Osteocyte (in vitro differentiated cells): ENCODE measurements around the gene GOLPH3. TPM values are rescaled to one million over a fixed set of nuclear protein-coding genes. Genes with fewer than 3 reads are reported as not detected.
"Not testable (repeated sequence)": the region's sequence is repeated elsewhere in the genome, so short reads cannot be mapped to it uniquely, and the experiment has no call there.

Experiments
- DNase-seq: peaks from one replicate; pipeline ENCODE4 v3.0.0; 2021; ENCODE audit warnings: mixed read lengths; ENCODE audit not compliant: unreplicated experiment; ENCODE audit errors: extremely low spot score
- H3K27ac Mint-ChIP-seq: one replicate; pipeline ENCODE4 v1.8.0; 2021; ENCODE audit warnings: mild to moderate bottlenecking, mixed read lengths; ENCODE audit not compliant: unreplicated experiment
- H3K27me3 Mint-ChIP-seq: one replicate; pipeline ENCODE4 v1.8.0; 2021; ENCODE audit warnings: mixed read lengths; ENCODE audit not compliant: unreplicated experiment
- H3K36me3 Mint-ChIP-seq: one replicate; pipeline ENCODE4 v1.8.0; 2021; ENCODE audit warnings: mixed read lengths; ENCODE audit not compliant: unreplicated experiment
- H3K4me1 Mint-ChIP-seq: one replicate; pipeline ENCODE4 v1.8.0; 2021; ENCODE audit warnings: mixed read lengths; ENCODE audit not compliant: unreplicated experiment
- H3K4me3 Mint-ChIP-seq: one replicate; pipeline ENCODE4 v1.8.0; 2021; ENCODE audit warnings: mild to moderate bottlenecking, moderate library complexity, mixed read lengths; ENCODE audit not compliant: unreplicated experiment
- H3K9me3 Mint-ChIP-seq: one replicate; pipeline ENCODE4 v1.8.0; 2021; ENCODE audit warnings: mixed read lengths; ENCODE audit not compliant: unreplicated experiment
- long read RNA-seq: library from polyadenylated mRNA; unstranded; transcript quantifications from one replicate; pipeline ENCODE4 v2.0.0, GENCODE V29; 2021
- total RNA-seq: library from RNA; stranded (reverse); gene quantifications from 2 replicates; pipeline ENCODE4 v1.2.1, GENCODE V29; 2021
- TF ChIP-seq, protein P1 (sequence below): fragments of 200-600 bp; sonication (generic); IDR thresholded peaks from 2 replicates; pipeline ENCODE4 v1.5.0; 2021; ENCODE audit warnings: antibody characterized with exemption, mild to moderate bottlenecking, moderate library complexity

Gene GOLPH3
- 91.2 and 94.9 TPM in 2 replicates for total RNA-seq
- long read RNA-seq, partial matches to known transcripts = 2 of 32 reads
- long read RNA-seq, other reads (novel, unspliced or antisense) = 28 of 32 reads

DNA sequence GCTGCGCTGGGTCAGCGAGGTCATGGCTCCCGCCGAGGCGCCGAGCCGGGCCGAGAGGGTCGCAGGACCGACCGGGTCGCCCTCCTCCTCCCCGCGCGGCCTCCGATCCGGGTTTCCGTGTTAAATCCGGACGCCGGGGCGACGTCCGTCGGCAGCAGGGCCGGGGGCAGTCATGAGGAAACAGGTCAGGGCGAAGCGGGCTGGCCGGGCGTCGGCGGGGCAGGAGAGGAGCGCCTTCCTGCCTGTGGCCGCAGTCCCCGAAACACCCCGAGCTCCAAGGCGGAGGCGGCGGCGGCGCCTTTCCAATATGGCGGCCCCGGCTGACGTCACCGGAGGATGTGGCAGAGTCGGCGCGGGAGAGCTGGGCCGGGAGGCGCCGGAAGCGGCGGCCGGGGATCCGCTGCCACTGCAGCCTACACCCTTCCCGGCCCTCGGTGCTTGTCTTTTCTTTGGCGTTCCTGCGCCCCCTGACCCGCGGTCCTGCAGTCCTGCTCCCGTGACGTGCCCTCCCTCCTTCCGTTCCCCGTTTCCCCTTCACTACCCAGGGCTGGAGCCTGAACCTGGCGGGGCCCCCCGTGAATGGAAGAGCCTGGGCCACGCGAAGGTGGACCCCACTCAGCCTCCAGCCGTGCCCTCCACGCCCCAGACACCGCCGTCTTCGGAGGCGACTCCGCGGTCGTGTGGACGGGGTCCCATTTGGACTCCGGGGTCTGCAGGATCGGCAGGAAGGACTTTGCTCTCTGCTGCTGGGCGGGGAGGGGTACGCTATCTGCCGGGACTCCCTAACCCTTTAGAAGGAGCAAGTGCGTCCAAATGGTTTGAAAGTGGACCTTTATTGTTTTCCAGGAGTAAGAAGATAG is at the start of gene GOLPH3:
GOLPH3 (minus strand) TSS at position 309 of the 860 bp plus-strand sequence; CDS start at position 24, 285 bp downstream.
- peaks cover 43% of the 10 kb centered on the region for H3K4me1 Mint-ChIP-seq
- H3K4me3 Mint-ChIP-seq = peak within 1 kb of the TSS; percentile 100
- TF ChIP-seq, protein P1, sequence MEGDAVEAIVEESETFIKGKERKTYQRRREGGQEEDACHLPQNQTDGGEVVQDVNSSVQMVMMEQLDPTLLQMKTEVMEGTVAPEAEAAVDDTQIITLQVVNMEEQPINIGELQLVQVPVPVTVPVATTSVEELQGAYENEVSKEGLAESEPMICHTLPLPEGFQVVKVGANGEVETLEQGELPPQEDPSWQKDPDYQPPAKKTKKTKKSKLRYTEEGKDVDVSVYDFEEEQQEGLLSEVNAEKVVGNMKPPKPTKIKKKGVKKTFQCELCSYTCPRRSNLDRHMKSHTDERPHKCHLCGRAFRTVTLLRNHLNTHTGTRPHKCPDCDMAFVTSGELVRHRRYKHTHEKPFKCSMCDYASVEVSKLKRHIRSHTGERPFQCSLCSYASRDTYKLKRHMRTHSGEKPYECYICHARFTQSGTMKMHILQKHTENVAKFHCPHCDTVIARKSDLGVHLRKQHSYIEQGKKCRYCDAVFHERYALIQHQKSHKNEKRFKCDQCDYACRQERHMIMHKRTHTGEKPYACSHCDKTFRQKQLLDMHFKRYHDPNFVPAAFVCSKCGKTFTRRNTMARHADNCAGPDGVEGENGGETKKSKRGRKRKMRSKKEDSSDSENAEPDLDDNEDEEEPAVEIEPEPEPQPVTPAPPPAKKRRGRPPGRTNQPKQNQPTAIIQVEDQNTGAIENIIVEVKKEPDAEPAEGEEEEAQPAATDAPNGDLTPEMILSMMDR = no peak
- no peaks in the 10 kb centered on the region for H3K9me3 Mint-ChIP-seq
- H3K27ac Mint-ChIP-seq = peak within 1 kb of the TSS; percentile 100
- peak; percentile 96 for DNase-seq
- H3K27me3 Mint-ChIP-seq = no peaks in the 10 kb centered on the region
- H3K36me3 Mint-ChIP-seq = peaks cover 19% of the 10 kb centered on the region

DNA sequence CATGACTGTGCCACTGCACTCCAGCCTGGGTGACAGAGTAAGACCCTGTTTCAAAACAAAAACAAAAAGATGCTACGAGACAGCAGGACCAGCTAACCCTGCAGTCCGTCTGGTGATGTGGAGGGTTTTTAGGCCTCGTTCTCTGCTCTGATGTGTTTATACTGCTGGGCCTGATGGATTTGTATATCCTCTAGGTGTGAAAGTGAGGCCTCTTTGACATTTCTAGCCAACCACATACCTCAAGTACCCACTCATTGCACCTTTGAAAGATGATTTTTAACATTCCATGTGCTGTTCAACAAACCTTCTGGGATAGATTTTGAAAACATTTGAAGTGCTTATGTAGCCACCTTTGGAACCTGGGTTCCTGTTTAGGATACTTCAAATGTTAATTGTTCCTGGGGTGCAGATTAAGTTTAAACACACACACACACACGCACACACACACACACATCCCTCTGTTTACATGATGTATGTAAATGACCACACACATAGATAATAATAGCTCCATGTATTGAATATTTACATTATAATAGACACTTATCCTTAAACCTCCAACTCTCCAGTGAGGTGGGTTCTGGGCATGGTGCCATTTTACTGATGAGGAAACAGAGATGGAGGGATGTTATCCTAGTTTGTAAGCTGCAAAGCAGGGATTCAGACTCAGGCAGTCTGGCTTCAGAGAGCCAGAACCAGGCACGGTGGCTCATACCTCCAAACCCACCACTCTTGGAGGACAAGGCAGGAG is 48.8 kb upstream of the GOLPH3 start:
- Mint-ChIP-seq H3K27ac (no peak overlapping the region), H3K9me3 (no peaks in the 10 kb centered on the region), H3K4me3 (no peak overlapping the region), H3K36me3 (peaks cover 2% of the 10 kb centered on the region), H3K4me1 (peaks cover 46% of the 10 kb centered on the region), H3K27me3 (no peaks in the 10 kb centered on the region)
- no peak for DNase-seq
- TF ChIP-seq, protein P1 = no peak

DNA sequence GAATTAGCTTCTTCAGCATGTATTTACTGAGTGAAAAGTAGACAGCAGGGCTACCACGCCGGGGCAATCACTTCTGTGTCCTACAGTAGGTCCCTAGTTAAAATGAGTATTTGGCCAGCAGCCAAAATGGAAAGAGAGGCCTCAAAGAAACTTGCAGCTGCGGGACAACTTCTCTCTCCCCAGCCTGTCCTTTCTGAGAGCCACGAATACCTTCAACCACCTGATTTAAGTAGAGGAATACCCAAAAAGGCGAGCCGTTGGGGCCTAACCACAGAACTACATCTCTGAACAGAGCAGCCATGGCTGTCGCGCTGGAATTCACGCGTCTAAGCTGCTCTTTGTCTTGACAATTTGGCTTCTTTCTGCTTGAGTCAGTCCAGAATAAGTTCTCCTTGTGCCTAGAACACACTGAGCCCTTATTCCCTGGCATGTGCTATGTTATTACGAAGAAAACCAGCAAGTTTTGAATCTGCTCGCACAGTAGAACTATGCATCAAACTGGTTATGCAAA is 43.8 kb upstream of the GOLPH3 start:
- no peak overlapping the region for H3K4me3 Mint-ChIP-seq
- TF ChIP-seq, protein P1 = no peak
- H3K36me3 Mint-ChIP-seq = no peaks in the 10 kb centered on the region
- no peaks in the 10 kb centered on the region for H3K27me3 Mint-ChIP-seq
- H3K4me1 Mint-ChIP-seq = peaks cover 16% of the 10 kb centered on the region
- DNase-seq = no peak
- no peaks in the 10 kb centered on the region for H3K9me3 Mint-ChIP-seq
- no peak overlapping the region for H3K27ac Mint-ChIP-seq

DNA sequence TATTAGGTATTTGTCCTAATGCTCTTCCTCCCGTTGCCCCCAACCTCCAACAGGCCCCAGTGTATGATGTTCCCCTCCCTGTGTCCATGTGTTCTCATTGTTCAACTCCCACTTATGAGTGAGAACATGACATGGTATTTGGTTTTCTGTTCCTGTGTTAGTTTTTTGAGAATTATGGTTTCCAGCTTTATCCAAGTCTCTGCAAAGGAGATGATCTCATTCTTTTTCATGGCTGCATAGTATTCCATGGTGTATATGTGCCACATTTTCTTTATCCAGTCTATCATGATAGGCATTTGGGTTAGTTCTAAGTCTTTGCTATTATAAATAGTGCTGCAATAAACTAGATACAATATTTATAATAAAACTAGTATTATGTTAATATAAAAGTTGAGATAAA is 40.2 kb upstream of the GOLPH3 start:
- H3K9me3 Mint-ChIP-seq, H3K27ac Mint-ChIP-seq, H3K36me3 Mint-ChIP-seq, DNase-seq, H3K27me3 Mint-ChIP-seq, H3K4me3 Mint-ChIP-seq: not testable (repeated sequence)
- H3K4me1 Mint-ChIP-seq = peaks cover 11% of the 10 kb centered on the region

DNA sequence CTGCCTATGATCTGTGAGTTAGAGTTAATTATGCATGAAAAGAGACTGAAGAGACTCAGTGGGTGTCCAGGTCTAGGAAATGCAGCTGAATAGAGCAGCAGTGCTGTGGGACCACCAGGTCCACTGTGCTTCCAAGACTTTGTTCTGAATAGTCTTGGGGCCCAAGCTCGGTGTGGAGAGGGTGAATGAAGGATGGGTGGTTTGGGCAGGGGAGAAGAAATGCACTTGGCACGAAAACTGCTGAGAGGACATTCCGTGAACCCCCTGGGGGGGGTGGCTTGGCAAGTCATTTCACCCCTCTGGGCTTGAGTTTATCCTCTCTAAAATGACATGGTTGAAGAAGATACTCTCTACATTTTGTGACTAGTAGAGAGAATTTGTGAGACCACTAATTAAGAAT is 36.0 kb upstream of the GOLPH3 start:
- H3K27ac Mint-ChIP-seq = no peak overlapping the region
- H3K36me3 Mint-ChIP-seq = no peaks in the 10 kb centered on the region
- no peak for DNase-seq
- no peaks in the 10 kb centered on the region for H3K9me3 Mint-ChIP-seq
- H3K27me3 Mint-ChIP-seq = no peaks in the 10 kb centered on the region
- no peak overlapping the region for H3K4me3 Mint-ChIP-seq
- TF ChIP-seq, protein P1 = no peak
- H3K4me1 Mint-ChIP-seq = no peaks in the 10 kb centered on the region

DNA sequence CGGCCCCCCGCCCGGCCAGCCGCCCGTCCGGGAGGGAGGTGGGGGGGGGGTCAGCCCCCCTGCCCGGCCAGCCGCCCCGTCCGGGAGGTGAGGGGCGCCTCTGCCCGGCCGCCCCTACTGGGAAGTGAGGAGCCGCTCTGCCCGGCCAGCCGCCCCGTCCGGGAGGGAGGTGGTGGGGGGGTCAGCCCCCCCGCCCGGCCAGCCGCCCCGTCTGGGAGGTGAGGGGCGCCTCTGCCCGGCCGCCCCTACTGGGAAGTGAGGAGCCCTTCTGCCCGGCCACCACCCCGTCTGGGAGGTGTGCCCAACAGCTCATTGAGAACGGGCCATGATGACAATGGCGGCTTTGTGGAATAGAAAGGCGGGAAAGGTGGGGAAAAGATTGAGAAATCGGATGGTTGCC is 34.7 kb upstream of the GOLPH3 start:
- not testable (repeated sequence) for H3K27ac Mint-ChIP-seq, H3K4me1 Mint-ChIP-seq, H3K4me3 Mint-ChIP-seq, DNase-seq, H3K9me3 Mint-ChIP-seq, H3K36me3 Mint-ChIP-seq, H3K27me3 Mint-ChIP-seq
